NCI-H446 treated with DMSO at 0.1 percent for 48 hours (cell line): ENCODE data around the gene TICAM2.
"Not testable (repeated sequence)": the region's sequence is repeated elsewhere in the genome, so short reads cannot be mapped to it uniquely, and the experiment has no call there.

Experiments used
- DNase-seq: peaks from one replicate; lab custom pipeline; 2025; lab: John Stamatoyannopoulos, UW

The TICAM2 gene, protein sequence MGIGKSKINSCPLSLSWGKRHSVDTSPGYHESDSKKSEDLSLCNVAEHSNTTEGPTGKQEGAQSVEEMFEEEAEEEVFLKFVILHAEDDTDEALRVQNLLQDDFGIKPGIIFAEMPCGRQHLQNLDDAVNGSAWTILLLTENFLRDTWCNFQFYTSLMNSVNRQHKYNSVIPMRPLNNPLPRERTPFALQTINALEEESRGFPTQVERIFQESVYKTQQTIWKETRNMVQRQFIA

DNA sequence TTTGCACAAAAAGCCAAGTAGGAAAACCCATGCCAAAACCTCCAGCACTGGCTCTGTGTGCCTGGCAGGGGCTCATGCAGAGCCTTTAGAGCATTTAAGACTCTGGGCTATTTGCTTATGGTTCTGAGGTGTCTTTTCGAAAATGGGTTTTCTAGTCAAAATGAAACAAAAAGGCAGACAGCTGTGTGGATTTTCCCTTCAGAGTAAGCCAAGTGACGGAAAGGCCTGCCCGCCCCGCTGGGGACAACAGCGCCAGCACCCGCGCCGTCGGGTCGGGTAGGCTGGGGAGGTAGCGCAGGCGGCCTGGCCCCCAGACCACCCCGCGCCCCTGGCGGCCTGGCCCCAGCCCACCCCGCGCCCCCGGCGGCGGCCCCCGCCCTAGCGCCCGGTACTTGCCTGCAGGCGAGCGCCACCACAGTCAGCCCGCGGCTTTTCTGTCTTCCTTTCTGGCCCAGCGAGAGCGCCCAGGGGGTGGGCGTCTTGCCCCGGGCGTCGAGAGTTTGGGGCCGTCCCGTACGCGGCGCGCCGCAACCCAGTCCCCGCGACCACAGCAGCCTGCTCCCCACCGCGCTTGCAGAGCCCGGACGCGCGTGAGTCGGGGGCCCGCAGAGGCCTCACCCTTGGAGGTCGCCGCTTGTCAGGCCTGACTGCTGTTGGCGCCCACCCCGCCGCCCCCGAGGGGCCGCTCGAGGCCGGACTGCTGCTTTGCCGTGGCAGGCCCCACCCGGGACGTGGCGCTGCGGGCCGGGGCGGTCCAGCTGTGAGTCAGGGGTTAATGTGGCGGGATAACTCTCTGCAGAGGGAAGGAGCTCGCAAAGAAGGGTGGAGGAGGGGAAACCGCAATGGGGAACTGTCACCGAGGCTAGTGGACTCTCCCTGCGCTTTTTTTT lies at the start of gene TICAM2:
TSS of gene TICAM2 (minus strand) at position 779 of the 890 bp plus-strand sequence. CDS start 21,223 bp downstream, outside the sequence.
- peak; percentile 83 for DNase-seq

DNA sequence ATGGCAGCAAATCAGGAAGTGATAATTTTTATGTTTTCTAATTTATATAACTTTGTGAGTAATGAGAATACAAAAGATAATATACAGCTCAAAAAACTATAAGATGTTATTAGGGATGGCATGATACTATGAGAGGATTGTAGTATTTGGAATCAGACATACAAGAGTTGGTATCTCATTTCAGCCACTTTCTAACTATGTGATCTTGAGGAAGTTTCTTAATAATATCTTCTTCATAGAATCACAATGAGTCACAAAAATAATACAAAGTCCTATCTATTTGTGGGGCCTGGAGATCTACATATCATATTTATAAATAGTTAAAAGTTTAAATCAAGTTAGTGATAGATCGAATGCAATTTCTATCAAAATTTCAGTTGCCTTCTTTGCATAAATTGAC lies 47.3 kb upstream of the TICAM2 start:
- DNase-seq: no peak

DNA sequence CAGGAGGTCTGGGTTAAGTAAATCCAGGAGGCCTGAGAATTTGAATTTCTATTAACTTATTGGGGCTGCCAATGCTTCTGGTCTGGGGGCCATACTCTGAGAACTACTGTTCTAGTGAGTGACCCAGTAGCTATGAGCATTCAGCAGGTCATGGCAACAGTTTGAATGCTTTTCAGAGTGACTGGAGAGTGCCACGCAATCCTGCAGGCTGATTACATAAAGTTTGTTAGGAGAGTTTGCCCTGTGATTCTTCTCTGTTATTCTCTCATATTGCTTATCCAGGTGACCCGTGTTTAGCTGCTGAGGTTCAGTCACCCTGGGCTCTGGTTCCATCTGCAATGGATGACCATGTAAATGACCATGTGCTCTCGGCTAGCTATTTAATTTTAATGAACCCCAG lies 45.8 kb upstream of the TICAM2 start:
- DNase-seq: no peak

- not testable (repeated sequence) for DNase-seq
These were observed 43.1 kb upstream of the TICAM2 start for GRCh38 chr5:115645386-115645785.

DNA sequence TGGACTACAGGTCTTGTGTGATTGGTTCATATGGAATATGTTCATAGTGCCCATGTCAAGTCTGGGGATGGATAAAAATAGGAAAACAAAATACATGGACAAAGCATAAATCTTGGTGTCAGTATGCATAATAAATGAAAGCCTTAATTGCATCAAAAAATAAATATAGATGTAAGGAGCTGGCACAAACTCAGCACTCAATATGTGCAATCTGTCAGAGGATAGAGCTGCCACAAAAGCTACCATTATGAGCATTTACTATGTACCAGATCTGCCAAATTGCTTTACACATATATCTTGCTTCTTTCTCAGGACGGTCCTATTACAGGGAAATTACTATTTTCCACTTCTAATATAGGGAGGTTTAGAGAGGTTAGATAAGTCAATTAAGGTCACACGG lies 41.8 kb upstream of the TICAM2 start:
- DNase-seq: peak; percentile 64

DNA sequence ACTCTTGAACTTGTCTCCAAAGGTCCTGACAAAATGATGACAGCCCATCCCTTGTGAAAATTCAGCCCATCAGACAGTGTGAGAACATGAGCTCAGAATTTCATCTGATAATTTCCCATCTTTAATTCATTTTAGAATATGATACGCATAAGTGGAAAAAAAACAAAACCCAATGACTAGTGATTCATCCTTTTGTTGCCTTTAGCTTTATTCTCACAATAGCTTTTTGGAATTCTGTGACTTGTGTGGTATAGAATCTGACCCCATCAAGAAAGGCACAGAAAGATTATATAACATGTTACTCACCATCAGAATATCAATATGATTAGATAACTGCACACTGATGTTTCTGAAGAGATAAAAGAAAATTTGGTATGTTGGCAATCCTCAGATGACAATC lies 39.7 kb upstream of the TICAM2 start:
- no peak for DNase-seq

GRCh38 chr5:115640274-115640673 lies 38.0 kb upstream of the TICAM2 start:
- no peak for DNase-seq

DNA sequence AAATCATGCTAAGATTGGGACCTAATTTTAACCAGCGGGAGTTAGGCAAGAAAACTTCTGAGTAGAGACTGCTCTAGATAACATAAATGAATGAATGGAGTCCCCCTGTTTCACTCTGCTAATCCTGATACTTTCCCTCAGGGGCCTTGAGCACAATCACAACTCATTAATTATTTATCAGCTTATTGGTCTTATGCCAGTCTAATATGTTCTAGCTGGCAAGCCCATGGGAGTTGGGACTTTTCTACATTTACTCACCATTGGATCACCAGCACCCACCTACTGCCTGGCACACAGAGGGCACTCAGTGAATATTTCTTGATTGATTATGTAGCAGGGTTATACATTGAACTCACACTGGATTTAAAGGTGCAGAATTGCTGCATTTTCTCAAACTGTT lies 37.1 kb upstream of the TICAM2 start:
- no peak for DNase-seq

GRCh38 chr5:115637507-115637906 lies 35.2 kb upstream of the TICAM2 start:
- DNase-seq: no peak

GRCh38 chr5:115636008-115636407 lies 33.7 kb upstream of the TICAM2 start:
- DNase-seq: no peak

DNA sequence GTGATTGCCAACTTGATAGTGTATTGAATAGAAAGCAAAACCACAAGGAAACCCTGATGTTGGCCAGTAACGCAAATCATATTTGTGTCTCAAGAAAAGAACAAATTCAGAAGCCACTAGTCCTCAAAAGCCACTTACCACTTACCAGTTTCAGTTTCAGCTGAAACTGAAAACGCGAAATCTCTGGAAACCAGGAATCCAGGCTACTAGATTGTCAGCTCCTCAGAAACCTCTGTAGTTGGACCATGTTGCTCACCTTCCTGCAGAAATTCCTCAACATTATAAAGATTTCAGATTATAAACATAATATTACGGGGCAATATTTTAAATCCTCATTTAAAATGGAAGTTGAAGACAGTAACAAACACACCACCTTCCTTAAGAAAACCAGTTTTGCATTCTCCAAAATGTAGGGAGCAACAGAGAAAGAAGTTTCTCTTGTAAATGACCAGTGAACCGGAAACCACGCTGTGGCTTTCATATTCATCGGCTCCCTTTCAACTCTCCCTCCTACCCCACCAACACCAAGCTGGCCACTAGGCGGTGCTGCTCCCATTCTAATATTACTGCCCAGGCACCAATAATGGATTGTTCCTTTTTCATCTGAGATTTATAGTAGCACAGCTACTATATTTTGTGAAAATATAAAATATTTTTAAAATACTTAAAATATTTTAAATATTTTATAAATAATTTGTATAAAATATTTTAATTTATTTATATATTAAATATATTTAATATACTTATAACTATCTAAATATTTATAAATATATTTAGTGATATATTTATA lies 32.3 kb upstream of the TICAM2 start:
- DNase-seq: peak; percentile 49

- no peak for DNase-seq
These were observed 27.6 kb upstream of the TICAM2 start for GRCh38 chr5:115629903-115630302.

DNA sequence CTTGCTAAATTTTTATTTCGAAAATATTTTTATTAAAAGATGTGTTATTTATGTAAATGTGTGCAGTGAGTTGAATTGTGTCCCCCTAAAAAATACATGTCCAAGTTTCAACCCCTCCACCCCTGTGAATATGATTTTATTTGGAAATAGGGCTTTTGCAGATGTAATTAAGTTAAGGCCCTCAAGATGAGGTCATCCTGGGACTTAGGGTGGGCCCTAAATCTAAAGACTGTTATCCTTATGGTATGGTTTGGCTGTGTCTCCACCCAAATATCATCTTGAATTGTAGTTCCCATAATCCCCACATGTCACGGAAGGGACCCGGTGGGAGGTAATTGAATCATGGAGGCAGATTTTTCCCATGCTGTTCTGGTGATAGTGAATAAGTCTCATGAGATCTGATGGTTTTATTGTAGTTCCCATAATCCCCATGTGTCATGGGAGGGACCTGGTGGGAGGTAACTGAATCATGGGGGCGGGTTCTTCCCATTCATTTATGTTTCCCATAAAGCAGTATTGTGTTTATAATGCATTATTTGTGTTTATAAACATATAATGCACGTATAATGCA lies 25.1 kb upstream of the TICAM2 start:
- DNase-seq: no peak

- no peak for DNase-seq
These were observed 24.2 kb upstream of the TICAM2 start for GRCh38 chr5:115626445-115626823.

GRCh38 chr5:115625579-115626444 lies 23.5 kb upstream of the TICAM2 start, which contains the start of gene TMED7:
TMED7 (minus strand) TSS chr5:115626036; CDS start chr5:115625792, 244 bp downstream.
- DNase-seq: peak; percentile 94

- peak; percentile 11 for DNase-seq
These were observed 22.7 kb upstream of the TICAM2 start for GRCh38 chr5:115624994-115625393.

GRCh38 chr5:115623658-115624057 lies 21.4 kb upstream of the TICAM2 start:
- no peak for DNase-seq

DNA sequence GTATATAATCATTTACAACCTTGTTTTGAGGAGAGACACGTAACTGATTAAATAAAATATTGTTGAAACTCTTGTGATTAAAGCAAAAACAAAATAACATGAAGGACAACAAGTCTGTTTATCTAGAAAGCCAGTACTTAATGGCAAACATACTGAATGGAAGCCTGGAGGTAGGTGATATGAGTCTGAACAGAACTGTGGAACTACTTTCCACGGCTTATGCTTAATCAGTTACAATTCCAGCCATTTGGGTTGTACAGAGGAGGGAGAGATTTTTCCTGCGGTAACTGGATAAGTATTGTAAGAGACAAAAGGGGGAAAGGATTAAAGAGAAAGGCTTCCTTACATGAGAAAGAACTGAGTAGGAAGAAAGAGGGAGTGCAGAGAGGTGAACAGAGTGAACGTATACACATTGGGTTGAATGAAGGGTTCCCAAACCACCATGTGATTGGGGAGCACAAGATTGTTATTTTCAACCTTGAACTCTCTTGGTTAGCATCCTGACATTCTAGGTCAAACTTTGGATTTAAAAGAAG lies 19.2 kb upstream of the TICAM2 start:
- DNase-seq: no peak

- no peak for DNase-seq
These were observed 14.6 kb upstream of the TICAM2 start for GRCh38 chr5:115616892-115617291.

DNA sequence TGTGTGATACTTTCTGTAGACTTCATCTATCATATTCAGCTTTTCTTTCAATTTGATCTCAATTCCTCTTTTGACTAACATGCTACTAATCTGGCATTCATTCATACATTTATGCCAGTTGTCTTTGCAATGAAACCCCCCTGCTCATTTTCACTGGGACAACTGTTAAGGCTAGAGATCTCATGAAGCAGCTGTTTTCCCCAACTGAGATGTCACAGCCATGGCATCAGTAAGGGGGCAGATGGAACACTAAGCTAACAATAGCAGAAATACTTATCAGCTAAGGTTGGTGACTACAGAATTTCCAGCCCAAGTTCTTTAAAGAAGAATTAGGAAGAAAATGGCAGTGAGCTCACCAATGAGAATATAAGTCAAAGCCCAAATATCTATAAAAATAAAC lies 14.2 kb upstream of the TICAM2 start:
- no peak for DNase-seq

DNA sequence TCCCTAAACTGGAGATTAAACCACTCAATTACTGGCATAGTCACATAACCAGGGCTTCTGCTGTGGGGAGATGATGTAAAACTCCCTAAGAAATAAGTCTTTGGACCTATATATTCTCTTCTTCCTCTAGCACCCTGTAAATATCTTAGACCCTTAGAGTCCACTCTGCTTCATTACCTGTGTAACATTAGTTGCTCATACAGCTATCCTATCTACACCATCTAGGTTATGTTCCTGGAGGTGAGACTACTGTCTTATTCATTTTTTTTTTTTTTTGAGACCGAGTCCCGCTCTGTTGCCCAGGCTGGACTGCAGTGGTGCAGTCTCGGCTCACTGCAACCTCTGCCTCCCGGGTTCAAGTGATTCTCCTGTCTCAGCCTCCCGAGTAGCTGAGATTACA lies 9.6 kb upstream of the TICAM2 start:
- DNase-seq: no peak
